Trophoblast cell (in vitro differentiated cells and primary cell): ENCODE results near the gene WDR19.
A peak's percentile ranks its signal among the peaks of the same experiment; 100 is the strongest.

Source experiments
- DNase-seq, 2 donors: peaks; one replicate each; pipeline ENCODE4 v3.0.0-alpha.2; 2016
- H2AFZ ChIP-seq: 2 replicates; pipeline ENCODE4 v1.6.1; 2013; ENCODE audit warnings: low read length, moderate library complexity, mild to moderate bottlenecking; ENCODE audit not compliant: insufficient read depth, poor library complexity
- H2AK5ac ChIP-seq: 2 replicates; pipeline ENCODE4 v1.6.1; 2013; ENCODE audit warnings: mild to moderate bottlenecking, low read length
- H2BK120ac ChIP-seq: 2 replicates; pipeline ENCODE4 v1.6.1; 2013; ENCODE audit warnings: low read length, mild to moderate bottlenecking, moderate library complexity; ENCODE audit not compliant: insufficient read depth, poor library complexity
- H2BK12ac ChIP-seq: 2 replicates; pipeline ENCODE4 v1.6.1; 2013; ENCODE audit warnings: mild to moderate bottlenecking, low read length, moderate library complexity
- H2BK5ac ChIP-seq: 2 replicates; pipeline ENCODE4 v1.6.1; 2013; ENCODE audit warnings: low read length, low read depth, moderate library complexity, mild to moderate bottlenecking; ENCODE audit not compliant: poor library complexity
- H3K14ac ChIP-seq: 2 replicates; pipeline ENCODE4 v1.6.1; 2013; ENCODE audit warnings: mild to moderate bottlenecking, low read length
- H3K18ac ChIP-seq: 2 replicates; pipeline ENCODE4 v1.6.1; 2013; ENCODE audit warnings: mild to moderate bottlenecking, low read length
- H3K23ac ChIP-seq: 2 replicates; pipeline ENCODE4 v1.6.1; 2013; ENCODE audit warnings: low read length
- H3K27ac ChIP-seq: 2 replicates; pipeline ENCODE4 v1.5.1; 2013; ENCODE audit warnings: low read depth, mild to moderate bottlenecking, inconsistent platforms, low read length, moderate library complexity
- H3K27me3 ChIP-seq: 2 replicates; pipeline ENCODE4 v1.6.1; 2013; ENCODE audit warnings: inconsistent platforms, mild to moderate bottlenecking, low read length, moderate library complexity; ENCODE audit not compliant: insufficient read depth
- H3K36me3 ChIP-seq, 2 experiments: 1 replicate in 1 of 2; 2 replicates in 1 of 2; pipeline ENCODE4 v1.6.1; 2013; ENCODE audit warnings: low read length in 2 of 2, mild to moderate bottlenecking in 2 of 2, moderate library complexity in 1 of 2; ENCODE audit not compliant: insufficient read depth in 2 of 2, control insufficient read depth in 1 of 2
- H3K4ac ChIP-seq: 2 replicates; pipeline ENCODE4 v1.6.1; 2013; ENCODE audit warnings: low read depth, mild to moderate bottlenecking, low read length, moderate library complexity
- H3K4me1 ChIP-seq, 2 experiments: 1 replicate in 1 of 2; 2 replicates in 1 of 2; pipeline ENCODE4 v1.6.1; 2013; ENCODE audit warnings: low read length in 2 of 2, mild to moderate bottlenecking in 2 of 2, moderate library complexity in 1 of 2; ENCODE audit not compliant: insufficient read depth in 2 of 2, control insufficient read depth in 1 of 2
- H3K4me2 ChIP-seq: 2 replicates; pipeline ENCODE4 v1.6.1; 2013; ENCODE audit warnings: inconsistent platforms, mild to moderate bottlenecking, low read length, moderate library complexity
- H3K4me3 ChIP-seq: 2 replicates; pipeline ENCODE4 v1.5.1; 2013; ENCODE audit warnings: mild to moderate bottlenecking, low read depth, low read length, inconsistent platforms
- H3K79me1 ChIP-seq: one replicate; pipeline ENCODE4 v1.6.1; 2013; ENCODE audit warnings: low read length
- H3K79me2 ChIP-seq: 2 replicates; pipeline ENCODE4 v1.6.1; 2013; ENCODE audit warnings: low read length, mild to moderate bottlenecking; ENCODE audit not compliant: control insufficient read depth, insufficient read depth, poor library complexity
- H3K9ac ChIP-seq: 2 replicates; pipeline ENCODE4 v1.6.1; 2013; ENCODE audit warnings: mild to moderate bottlenecking, low read length
- H3K9me3 ChIP-seq: 2 replicates; pipeline ENCODE4 v1.6.1; 2013; ENCODE audit warnings: low read depth, mild to moderate bottlenecking, control low read depth, inconsistent platforms, low read length; ENCODE audit not compliant: insufficient read depth
- H4K12ac ChIP-seq: 2 replicates; pipeline ENCODE4 v1.6.1; 2013; ENCODE audit warnings: low read depth, mild to moderate bottlenecking, low read length, moderate library complexity
- H4K8ac ChIP-seq: 2 replicates; pipeline ENCODE4 v1.6.1; 2013; ENCODE audit warnings: low read depth, mild to moderate bottlenecking, low read length, moderate library complexity
- H4K91ac ChIP-seq: one replicate; pipeline ENCODE4 v1.6.1; 2013; ENCODE audit warnings: low read depth, mild to moderate bottlenecking, low read length, moderate library complexity
- WGBS: extraction: QIAGEN DNeasy Blood & Tissue Kit; methylation state at CpG from one replicate; pipeline ENCODE4 v1.1.7; 2013; ENCODE audit warnings: missing lambda C conversion rate; ENCODE audit not compliant: insufficient read length, insufficient coverage; ENCODE audit errors: extremely low coverage; 5-methylcytosine and 5-hydroxymethylcytosine counted together

The WDR19 gene

DNA sequence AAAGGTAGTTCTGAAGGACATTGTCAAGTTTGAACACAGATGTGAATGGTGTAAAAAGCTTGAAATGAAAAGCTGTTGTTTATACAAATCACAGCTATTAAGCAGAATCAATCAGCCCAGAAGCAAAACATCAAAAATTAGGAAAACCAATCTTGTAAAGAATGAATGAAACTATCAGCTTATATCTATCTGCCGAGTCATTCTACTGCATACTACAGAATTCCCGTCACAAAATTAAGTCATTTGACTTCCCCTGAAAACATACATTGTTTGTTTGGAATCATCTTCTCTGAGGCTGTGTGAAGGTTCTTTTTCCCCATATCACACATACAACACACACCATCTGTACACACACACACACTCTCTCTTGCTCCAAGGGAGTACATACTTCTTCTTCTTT is 103.5 kb downstream of the WDR19 start:
- Histone ChIP-seq H4K8ac (no peak overlapping the region), H3K4me1 (no peaks in the 10 kb centered on the region), H3K79me2 (no peaks in the 10 kb centered on the region), H4K91ac (no peak overlapping the region), H3K4me2 (no peak overlapping the region), H2AFZ (no peak overlapping the region), H3K9me3 (no peaks in the 10 kb centered on the region), H3K36me3 (peaks cover 15 to 21% of the 10 kb centered on the region in 2 experiments), H3K27ac (no peak overlapping the region), H3K4ac (no peak overlapping the region), H2AK5ac (no peak overlapping the region), H3K9ac (no peak overlapping the region), H4K12ac (no peak overlapping the region), H3K4me3 (no peak overlapping the region), H2BK5ac (no peak overlapping the region), H3K14ac (no peak overlapping the region), H3K79me1 (no peaks in the 10 kb centered on the region), H3K18ac (no peak overlapping the region), H2BK120ac (no peak overlapping the region), H3K27me3 (no peaks in the 10 kb centered on the region), H2BK12ac (no peak overlapping the region), H3K23ac (no peak overlapping the region)
- WGBS = no CpG with 5 or more reads among the region's 2 CpGs
- no peak for DNase-seq

DNA sequence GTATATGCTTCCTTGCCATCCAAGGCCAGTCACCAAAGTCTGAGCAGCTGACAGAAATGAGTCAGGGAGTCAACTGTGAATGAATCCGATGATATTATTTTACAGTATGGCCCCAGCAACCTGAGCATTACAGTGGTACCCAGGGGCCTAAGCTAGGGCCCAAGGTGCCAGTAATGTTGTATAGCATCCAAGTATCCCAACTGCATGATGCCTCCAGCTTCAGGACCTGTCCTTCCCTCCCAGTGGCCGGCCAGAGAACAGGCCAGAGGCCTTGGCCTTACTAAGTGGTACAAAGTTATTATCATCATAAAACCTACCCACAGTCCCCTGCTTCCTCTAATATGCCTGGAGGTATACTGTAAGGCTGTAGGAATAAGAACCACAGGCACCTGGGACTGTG is 103.9 kb downstream of the WDR19 start:
- H3K4me2 ChIP-seq = no peak overlapping the region
- no peak for DNase-seq
- peaks cover 15 to 21% of the 10 kb centered on the region in 2 experiments for H3K36me3 ChIP-seq
- H3K4ac ChIP-seq = no peak overlapping the region
- H3K23ac ChIP-seq = no peak overlapping the region
- no peak overlapping the region for H3K27ac ChIP-seq
- H4K91ac ChIP-seq = no peak overlapping the region
- H3K9ac ChIP-seq = no peak overlapping the region
- H4K12ac ChIP-seq = no peak overlapping the region
- H2AK5ac ChIP-seq = no peak overlapping the region
- H3K9me3 ChIP-seq = no peaks in the 10 kb centered on the region
- no peaks in the 10 kb centered on the region for H3K79me1 ChIP-seq
- H2BK120ac ChIP-seq = no peak overlapping the region
- no peak overlapping the region for H4K8ac ChIP-seq
- H2AFZ ChIP-seq = no peak overlapping the region
- H3K79me2 ChIP-seq = no peaks in the 10 kb centered on the region
- H2BK5ac ChIP-seq = no peak overlapping the region
- H3K18ac ChIP-seq = no peak overlapping the region
- no peak overlapping the region for H3K4me3 ChIP-seq
- H3K27me3 ChIP-seq = no peaks in the 10 kb centered on the region
- H3K4me1 ChIP-seq = no peaks in the 10 kb centered on the region
- WGBS = no CpG with 5 or more reads among the region's 2 CpGs
- no peak overlapping the region for H2BK12ac ChIP-seq
- H3K14ac ChIP-seq = no peak overlapping the region

DNA sequence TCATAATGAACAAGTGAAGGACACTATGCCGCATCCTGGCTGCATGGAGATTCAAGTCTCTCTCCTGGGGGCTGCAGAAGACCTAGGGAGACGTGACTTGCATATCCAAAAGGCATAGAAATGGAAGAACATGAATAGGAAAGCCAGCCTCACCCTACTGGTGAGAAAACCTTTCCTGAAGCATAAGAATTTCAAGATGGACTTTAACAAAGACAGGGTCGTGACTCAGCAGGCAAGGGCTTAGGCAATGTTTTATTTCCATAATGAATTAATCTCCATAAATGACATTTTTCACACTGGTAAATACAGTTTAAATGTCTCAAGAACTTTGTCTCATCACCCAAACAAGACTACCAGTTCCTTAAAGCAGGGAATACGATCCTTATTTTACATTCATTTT is 104.9 kb downstream of the WDR19 start:
- Histone ChIP-seq H3K27me3 (no peaks in the 10 kb centered on the region), H2AK5ac (no peak overlapping the region), H3K79me1 (no peaks in the 10 kb centered on the region), H2AFZ (no peak overlapping the region), H4K8ac (no peak overlapping the region), H2BK5ac (no peak overlapping the region), H3K4me1 (no peaks in the 10 kb centered on the region), H3K4ac (no peak overlapping the region), H4K91ac (no peak overlapping the region), H4K12ac (no peak overlapping the region), H2BK12ac (no peak overlapping the region), H3K9me3 (no peaks in the 10 kb centered on the region), H3K79me2 (no peaks in the 10 kb centered on the region), H3K4me3 (no peak overlapping the region), H3K18ac (no peak overlapping the region), H3K4me2 (no peak overlapping the region), H3K23ac (no peak overlapping the region), H2BK120ac (no peak overlapping the region), H3K27ac (no peak overlapping the region), H3K36me3 (peaks cover 15 to 27% of the 10 kb centered on the region in 2 experiments), H3K9ac (no peak overlapping the region), H3K14ac (no peak overlapping the region)
- DNase-seq = no peak
- no CpG with 5 or more reads among the region's 4 CpGs for WGBS

DNA sequence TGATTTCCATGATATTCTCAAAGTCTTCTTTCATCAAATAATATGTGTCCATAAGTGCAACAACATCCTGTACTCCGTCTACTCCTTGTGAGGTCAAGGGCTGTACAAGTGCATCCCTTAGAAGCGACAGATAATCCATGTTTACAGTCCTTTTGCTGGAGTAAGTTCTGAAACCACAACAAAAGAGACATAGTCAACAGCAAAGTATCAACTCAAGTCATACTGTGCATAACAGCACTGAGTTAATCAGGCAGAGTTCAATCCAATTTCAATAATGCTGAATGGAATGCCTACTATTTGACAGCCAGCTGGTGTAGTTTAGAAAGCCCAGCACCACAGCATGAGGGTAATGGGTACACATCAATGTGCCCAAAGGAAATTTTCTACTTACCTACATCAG is 109.4 kb downstream of the WDR19 start:
- WGBS = no CpG with 5 or more reads among the region's 2 CpGs
- DNase-seq = peak in 1 of 2 donors; percentile 3
- Histone ChIP-seq H4K91ac (no peak overlapping the region), H2AFZ (no peak overlapping the region), H3K79me2 (no peaks in the 10 kb centered on the region), H3K4ac (no peak overlapping the region), H4K12ac (no peak overlapping the region), H3K4me3 (no peak overlapping the region), H2AK5ac (no peak overlapping the region), H3K9me3 (no peaks in the 10 kb centered on the region), H3K18ac (no peak overlapping the region), H3K9ac (no peak overlapping the region), H3K4me2 (no peak overlapping the region), H3K79me1 (no peaks in the 10 kb centered on the region), H3K27me3 (no peaks in the 10 kb centered on the region), H3K36me3 (peaks cover 19 to 29% of the 10 kb centered on the region in 2 experiments), H3K23ac (no peak overlapping the region), H3K4me1 (no peaks in the 10 kb centered on the region), H3K27ac (no peak overlapping the region), H4K8ac (no peak overlapping the region), H2BK5ac (no peak overlapping the region), H3K14ac (no peak overlapping the region), H2BK12ac (no peak overlapping the region), H2BK120ac (no peak overlapping the region)
